H9 (cell line): ENCODE data around the gene BCAR3. TPM values are rescaled to one million over a fixed set of nuclear protein-coding genes. Genes with fewer than 3 reads are reported as not detected.

Experiments used
- DNase-seq: peaks from one replicate; pipeline ENCODE4 v3.0.0-alpha.2; 2017
- H2AFZ ChIP-seq: one replicate; pipeline ENCODE4 v1.6.1; 2013; ENCODE audit warnings: mild to moderate bottlenecking, low read length, control low read depth, moderate library complexity
- H2AK5ac ChIP-seq: 2 replicates; pipeline ENCODE4 v1.6.1; 2013; ENCODE audit warnings: low read length, control low read depth, mixed read lengths; ENCODE audit not compliant: insufficient read length
- H2BK120ac ChIP-seq: one replicate; pipeline ENCODE4 v1.6.1; 2013; ENCODE audit warnings: low read depth, mild to moderate bottlenecking, low read length, control low read depth, inconsistent platforms; ENCODE audit not compliant: poor library complexity, severe bottlenecking
- H2BK12ac ChIP-seq: 2 replicates; pipeline ENCODE4 v1.6.1; 2013; ENCODE audit warnings: low read length, control low read depth, mixed read lengths, low read depth; ENCODE audit not compliant: insufficient read length
- H2BK15ac ChIP-seq: 2 replicates; pipeline ENCODE4 v1.6.1; 2013; ENCODE audit warnings: low read depth, low read length, control low read depth
- H2BK20ac ChIP-seq: one replicate; pipeline ENCODE4 v1.6.1; 2013; ENCODE audit warnings: low read depth, mild to moderate bottlenecking, low read length, control low read depth, inconsistent platforms; ENCODE audit not compliant: poor library complexity, severe bottlenecking
- H2BK5ac ChIP-seq: 2 replicates; pipeline ENCODE4 v1.6.1; 2013; ENCODE audit warnings: low read length, control low read depth, mixed read lengths; ENCODE audit not compliant: insufficient read length
- H3K14ac ChIP-seq: 2 replicates; pipeline ENCODE4 v1.6.1; 2013; ENCODE audit warnings: low read length, control low read depth; ENCODE audit not compliant: insufficient read depth
- H3K18ac ChIP-seq: 2 replicates; pipeline ENCODE4 v1.6.1; 2013; ENCODE audit warnings: low read depth, mild to moderate bottlenecking, mixed read lengths, low read length, control low read depth; ENCODE audit not compliant: insufficient read length
- H3K23ac ChIP-seq: 2 replicates; pipeline ENCODE4 v1.6.1; 2013; ENCODE audit warnings: low read length, control low read depth, mixed read lengths, low read depth; ENCODE audit not compliant: insufficient read length
- H3K23me2 ChIP-seq: 2 replicates; pipeline ENCODE4 v1.6.1; 2013; ENCODE audit warnings: low read depth, mild to moderate bottlenecking, mixed read lengths, low read length, control low read depth; ENCODE audit not compliant: insufficient read length, poor library complexity, severe bottlenecking
- H3K27ac ChIP-seq: 2 replicates; pipeline ENCODE4 v1.5.1; 2013; ENCODE audit warnings: low read length, control low read depth, mixed read lengths, low read depth; ENCODE audit not compliant: insufficient read length
- H3K27me3 ChIP-seq: 2 replicates; pipeline ENCODE4 v1.6.1; 2013; ENCODE audit warnings: low read length, control low read depth, inconsistent platforms; ENCODE audit not compliant: insufficient read depth
- H3K4ac ChIP-seq: 2 replicates; pipeline ENCODE4 v1.6.1; 2013; ENCODE audit warnings: low read depth, mild to moderate bottlenecking, control low read depth, inconsistent platforms, low read length, moderate library complexity
- H3K4me1 ChIP-seq: 2 replicates; pipeline ENCODE4 v1.6.1; 2013; ENCODE audit warnings: low read length, control low read depth, inconsistent platforms; ENCODE audit not compliant: insufficient read depth
- H3K4me2 ChIP-seq: 2 replicates; pipeline ENCODE4 v1.6.1; 2013; ENCODE audit warnings: low read length, control low read depth, mixed read lengths; ENCODE audit not compliant: insufficient read length, insufficient read depth
- H3K56ac ChIP-seq: 2 replicates; pipeline ENCODE4 v1.6.1; 2013; ENCODE audit warnings: low read depth, mild to moderate bottlenecking, mixed read lengths, low read length, control low read depth; ENCODE audit not compliant: insufficient read length
- H3K79me1 ChIP-seq: 2 replicates; pipeline ENCODE4 v1.6.1; 2013; ENCODE audit warnings: low read depth, mild to moderate bottlenecking, moderate library complexity, low read length, control low read depth, inconsistent platforms; ENCODE audit not compliant: insufficient read depth, poor library complexity, severe bottlenecking
- H3K79me2 ChIP-seq: 2 replicates; pipeline ENCODE4 v1.6.1; 2013; ENCODE audit warnings: low read length, control low read depth, inconsistent platforms; ENCODE audit not compliant: insufficient read depth
- H3K9ac ChIP-seq: 2 replicates; pipeline ENCODE4 v1.6.1; 2013; ENCODE audit warnings: low read length, control low read depth, mixed read lengths; ENCODE audit not compliant: insufficient read length; ENCODE audit errors: extremely low read depth
- H3K9me3 ChIP-seq: one replicate; pipeline ENCODE4 v1.6.1; 2013; ENCODE audit warnings: low read depth, low read length, inconsistent platforms; ENCODE audit not compliant: control insufficient read depth
- H3T11ph ChIP-seq: one replicate; pipeline ENCODE4 v1.6.1; 2013; ENCODE audit warnings: mild to moderate bottlenecking, low read length, control low read depth, inconsistent platforms
- H4K20me1 ChIP-seq: one replicate; pipeline ENCODE4 v1.6.1; 2013; ENCODE audit not compliant: control insufficient read depth, insufficient read length, insufficient read depth
- H4K5ac ChIP-seq: 2 replicates; pipeline ENCODE4 v1.6.1; 2013; ENCODE audit warnings: low read depth, mild to moderate bottlenecking, mixed read lengths, low read length, control low read depth; ENCODE audit not compliant: insufficient read length
- H4K8ac ChIP-seq: replicated peaks from 2 replicates; pipeline ENCODE4 v1.6.1; 2013; ENCODE audit warnings: low read length, control low read depth, mixed read lengths, low read depth; ENCODE audit not compliant: insufficient read length
- H4K91ac ChIP-seq: 2 replicates; pipeline ENCODE4 v1.6.1; 2013; ENCODE audit warnings: low read depth, mild to moderate bottlenecking, moderate library complexity, mixed read lengths, low read length, control low read depth; ENCODE audit not compliant: insufficient read length
- H3K27ac Mint-ChIP-seq, 3 experiments: 2 replicates in 2 of 3; 3 replicates in 1 of 3; pipeline ENCODE4 v1.8.0; 2020 to 2021; ENCODE audit warnings: mixed read lengths in 3 of 3, mild to moderate bottlenecking in 1 of 3, moderate library complexity in 1 of 3
- H3K27me3 Mint-ChIP-seq: 2 replicates; pipeline ENCODE4 v1.8.0; 2021; ENCODE audit warnings: low read depth, mild to moderate bottlenecking, moderate library complexity, mixed read lengths
- H3K36me3 Mint-ChIP-seq, 3 experiments: 2 replicates in 2 of 3; 3 replicates in 1 of 3; pipeline ENCODE4 v1.8.0; 2020 to 2021; ENCODE audit warnings: low read depth in 3 of 3, mixed read lengths in 3 of 3; ENCODE audit not compliant: insufficient read depth in 1 of 3
- H3K4me1 Mint-ChIP-seq, 2 experiments: 2 replicates each; pipeline ENCODE4 v1.8.0; 2020; ENCODE audit warnings: mixed read lengths in 2 of 2
- H3K4me3 Mint-ChIP-seq, 2 experiments: 2 replicates in 1 of 2; 3 replicates in 1 of 2; pipeline ENCODE4 v1.8.0; 2020 to 2021; ENCODE audit warnings: mild to moderate bottlenecking in 2 of 2, mixed read lengths in 2 of 2, moderate library complexity in 1 of 2
- H3K9me3 Mint-ChIP-seq, 2 experiments: 2 replicates in 1 of 2; 3 replicates in 1 of 2; pipeline ENCODE4 v1.8.0; 2020; ENCODE audit warnings: mild to moderate bottlenecking in 2 of 2, mixed read lengths in 2 of 2, moderate library complexity in 1 of 2
- CTCF ChIP-seq: fragments of 200-600 bp; sonication (generic); conservative IDR thresholded peaks from 3 replicates; pipeline ENCODE4 v1.8.0; 2021; ENCODE audit warnings: antibody characterized with exemption, mild to moderate bottlenecking
- WGBS: extraction: QIAGEN DNeasy Blood & Tissue Kit; methylation state at CpG from one replicate; pipeline ENCODE4 v1.1.7; 2013; ENCODE audit warnings: missing lambda C conversion rate, low lambda C conversion rate, mixed read lengths; ENCODE audit not compliant: insufficient read length; ENCODE audit errors: extremely low coverage; 5-methylcytosine and 5-hydroxymethylcytosine counted together
- total RNA-seq: library from RNA; stranded (reverse); gene quantifications from 2 replicates; pipeline ENCODE4 v1.2.1, GENCODE V29; 2021

The BCAR3 gene
- total RNA-seq, 1 experiment from 2014 or later, result 4.9 TPM

- DNase-seq, result no peak
- H3K56ac ChIP-seq, result no peak overlapping the region
- no peaks in the 10 kb centered on the region for H3K9me3 ChIP-seq
- no CpG with 5 or more reads among the region's 2 CpGs for WGBS
- H3K4me1 ChIP-seq, result no peaks in the 10 kb centered on the region
- H3K9ac ChIP-seq, result no peak overlapping the region
- H3K18ac ChIP-seq, result no peak overlapping the region
- no peaks in the 10 kb centered on the region for H3K79me2 ChIP-seq
- Mint-ChIP-seq H3K36me3 (peaks cover 23 to 60% (median 60%) of the 10 kb centered on the region in 3 experiments; a peak in 6 of 7 replicates), H3K27ac (no peak overlapping the region), H3K4me1 (peaks cover 0 to 4% of the 10 kb centered on the region in 2 experiments; a peak in 3 of 4 replicates), H3K4me3 (no peak overlapping the region), H3K9me3 (peaks cover 0 to 4% of the 10 kb centered on the region in 2 experiments; a peak in 1 of 5 replicates), H3K27me3 (no peaks in the 10 kb centered on the region)
- no peak overlapping the region for H4K8ac ChIP-seq
- no peak overlapping the region for H3T11ph ChIP-seq
- H3K4ac ChIP-seq, result no peak overlapping the region
- no peak overlapping the region for H3K27ac ChIP-seq
- H3K79me1 ChIP-seq, result no peaks in the 10 kb centered on the region
- H3K14ac ChIP-seq, result no peak overlapping the region
- TF ChIP-seq CTCF, result no peak
- no peak overlapping the region for H2BK120ac ChIP-seq
- no peaks in the 10 kb centered on the region for H3K27me3 ChIP-seq
- H2BK12ac ChIP-seq, result no peak overlapping the region
- H3K23me2 ChIP-seq, result no peaks in the 10 kb centered on the region
- H2BK15ac ChIP-seq, result no peak overlapping the region
- H4K5ac ChIP-seq, result no peak overlapping the region
- H3K23ac ChIP-seq, result no peak overlapping the region
- H2AK5ac ChIP-seq, result no peak overlapping the region
- no peak overlapping the region for H2BK5ac ChIP-seq
- H4K91ac ChIP-seq, result no peak overlapping the region
- H4K20me1 ChIP-seq, result no peaks in the 10 kb centered on the region
- no peak overlapping the region for H2AFZ ChIP-seq
- no peak overlapping the region for H2BK20ac ChIP-seq
- H3K4me2 ChIP-seq, result no peak overlapping the region
These were observed 122.6 kb downstream of the BCAR3 start for GRCh38 chr1:93559045-93559444.
